Smooth muscle cell (in vitro differentiated cells): ENCODE results near the gene HOXA2. TPM values are rescaled to one million over a fixed set of nuclear protein-coding genes. Genes with fewer than 3 reads are reported as not detected.
A peak's percentile ranks its signal among the peaks of the same experiment; 100 is the strongest.

Experiments used
- DNase-seq: peaks from one replicate; lab custom pipeline; 2025; ENCODE audit not compliant: unreplicated experiment; lab: John Stamatoyannopoulos, UW
- H2AFZ ChIP-seq: fragments of 200-600 bp; sonication (generic); 2 replicates; pipeline ENCODE4 v1.6.0; 2016; ENCODE audit warnings: antibody characterized with exemption, low read depth, mild to moderate bottlenecking
- H3F3A ChIP-seq: fragments of 200-600 bp; sonication (generic); 2 replicates; pipeline ENCODE4 v1.6.0; 2017; ENCODE audit warnings: antibody characterized with exemption, low read depth
- H3K27ac ChIP-seq: fragments of 200-600 bp; sonication (generic); 2 replicates; pipeline ENCODE4 v1.5.1; 2016; ENCODE audit warnings: low read depth, mild to moderate bottlenecking
- H3K27me3 ChIP-seq: fragments of 200-600 bp; sonication (generic); 2 replicates; pipeline ENCODE4 v1.6.1; 2016; ENCODE audit warnings: low read depth, mild to moderate bottlenecking
- H3K36me3 ChIP-seq: fragments of 200-600 bp; sonication (generic); 2 replicates; pipeline ENCODE4 v1.5.1; 2016; ENCODE audit warnings: low read depth
- H3K4me1 ChIP-seq: fragments of 200-600 bp; sonication (generic); 2 replicates; pipeline ENCODE4 v1.5.1; 2016; ENCODE audit warnings: low read depth
- H3K4me2 ChIP-seq: fragments of 200-600 bp; sonication (generic); 2 replicates; pipeline ENCODE4 v1.6.0; 2016; ENCODE audit warnings: mild to moderate bottlenecking
- H3K4me3 ChIP-seq: fragments of 200-600 bp; sonication (generic); 2 replicates; pipeline ENCODE4 v1.5.1; 2016; ENCODE audit warnings: mild to moderate bottlenecking
- H3K79me2 ChIP-seq: fragments of 200-600 bp; sonication (generic); 2 replicates; pipeline ENCODE4 v1.6.0; 2016; ENCODE audit warnings: low read depth, mild to moderate bottlenecking
- H3K9ac ChIP-seq: fragments of 200-600 bp; sonication (generic); 2 replicates; pipeline ENCODE4 v1.6.0; 2016; ENCODE audit warnings: low read depth
- H3K9me3 ChIP-seq: fragments of 200-600 bp; sonication (generic); replicated peaks from 2 replicates; pipeline ENCODE4 v1.5.1; 2016; ENCODE audit warnings: low read depth
- H4K20me1 ChIP-seq: fragments of 200-600 bp; sonication (generic); 2 replicates; pipeline ENCODE4 v1.6.0; 2016; ENCODE audit warnings: low read depth
- CTCF ChIP-seq: fragments of 200-600 bp; sonication (generic); IDR thresholded peaks from 2 replicates; pipeline ENCODE4 v1.5.1; 2017; ENCODE audit warnings: borderline replicate concordance, mild to moderate bottlenecking, antibody characterized with exemption; ENCODE audit not compliant: insufficient read depth, poor library complexity, severe bottlenecking
- WGBS: methylation state at CpG from one replicate; pipeline ENCODE4 v1.1.7; 2016; ENCODE audit warnings: low lambda C conversion rate; 5-methylcytosine and 5-hydroxymethylcytosine counted together
- polyA plus RNA-seq: library from polyadenylated mRNA; unstranded; fragments of >200 nt; fragmentation: Nextera tagmentation; extraction: Ambion mirVana; gene quantifications from 2 replicates; pipeline ENCODE4 v1.2.1, GENCODE V29; 2016
- total RNA-seq: library from RNA; depleted of rRNA; stranded (reverse); fragments of >200 nt; gene quantifications from 2 replicates; pipeline ENCODE4 v1.2.3, GENCODE V29; 2014

HOXA2 gene
- total and polyA plus RNA-seq, 2 experiments from 2014 or later, result not detected

GRCh38 chr7:27138985-27139333 is 36.5 kb upstream of the HOXA2 start:
- no peaks in the 10 kb centered on the region for H3F3A ChIP-seq
- H3K9ac ChIP-seq, result no peak overlapping the region
- H3K36me3 ChIP-seq, result no peaks in the 10 kb centered on the region
- WGBS, result 10% methylated on average over 11 of the region's 11 CpGs
- no peaks in the 10 kb centered on the region for H3K79me2 ChIP-seq
- no peaks in the 10 kb centered on the region for H4K20me1 ChIP-seq
- H3K4me3 ChIP-seq, result peak overlapping the region; percentile 29
- no peak for DNase-seq
- H3K4me1 ChIP-seq, result peaks cover 7% of the 10 kb centered on the region
- no peak overlapping the region for H2AFZ ChIP-seq
- no peaks in the 10 kb centered on the region for H3K9me3 ChIP-seq
- no peak for TF ChIP-seq CTCF
- H3K27me3 ChIP-seq, result peaks cover 100% of the 10 kb centered on the region
- peak overlapping the region; percentile 83 for H3K4me2 ChIP-seq
- no peak overlapping the region for H3K27ac ChIP-seq

GRCh38 chr7:27138472-27138871 is 36.0 kb upstream of the HOXA2 start:
- no peak overlapping the region for H3K4me3 ChIP-seq
- H3K4me2 ChIP-seq, result no peak overlapping the region
- H3K27ac ChIP-seq, result no peak overlapping the region
- no peak for DNase-seq
- no peaks in the 10 kb centered on the region for H3F3A ChIP-seq
- no peak for TF ChIP-seq CTCF
- H4K20me1 ChIP-seq, result no peaks in the 10 kb centered on the region
- H3K36me3 ChIP-seq, result no peaks in the 10 kb centered on the region
- peaks cover 6% of the 10 kb centered on the region for H3K4me1 ChIP-seq
- H3K79me2 ChIP-seq, result no peaks in the 10 kb centered on the region
- H3K27me3 ChIP-seq, result peaks cover 100% of the 10 kb centered on the region
- H3K9me3 ChIP-seq, result no peaks in the 10 kb centered on the region
- H3K9ac ChIP-seq, result no peak overlapping the region
- 50% methylated on average over 1 of the region's 1 CpG for WGBS
- H2AFZ ChIP-seq, result no peak overlapping the region

GRCh38 chr7:27137640-27138315 is 35.3 kb upstream of the HOXA2 start:
- H3K4me2 ChIP-seq, result no peak overlapping the region
- H3K9me3 ChIP-seq, result no peaks in the 10 kb centered on the region
- no peak overlapping the region for H2AFZ ChIP-seq
- TF ChIP-seq CTCF, result no peak
- peaks cover 100% of the 10 kb centered on the region for H3K27me3 ChIP-seq
- no peaks in the 10 kb centered on the region for H3F3A ChIP-seq
- no peaks in the 10 kb centered on the region for H4K20me1 ChIP-seq
- no peak overlapping the region for H3K27ac ChIP-seq
- WGBS, result 60% methylated on average over 2 of the region's 2 CpGs
- no peak overlapping the region for H3K9ac ChIP-seq
- no peaks in the 10 kb centered on the region for H3K79me2 ChIP-seq
- no peak overlapping the region for H3K4me3 ChIP-seq
- no peak for DNase-seq
- H3K36me3 ChIP-seq, result no peaks in the 10 kb centered on the region
- H3K4me1 ChIP-seq, result no peaks in the 10 kb centered on the region

- no peak overlapping the region for H3K9ac ChIP-seq
- H3K79me2 ChIP-seq, result no peaks in the 10 kb centered on the region
- no peak for TF ChIP-seq CTCF
- no peak for DNase-seq
- no peak overlapping the region for H3K27ac ChIP-seq
- H2AFZ ChIP-seq, result no peak overlapping the region
- no peaks in the 10 kb centered on the region for H4K20me1 ChIP-seq
- H3K9me3 ChIP-seq, result no peaks in the 10 kb centered on the region
- H3K27me3 ChIP-seq, result peaks cover 100% of the 10 kb centered on the region
- no peaks in the 10 kb centered on the region for H3F3A ChIP-seq
- 29% methylated on average over 2 of the region's 2 CpGs for WGBS
- H3K4me1 ChIP-seq, result peaks cover 7% of the 10 kb centered on the region
- H3K4me3 ChIP-seq, result no peak overlapping the region
- H3K36me3 ChIP-seq, result no peaks in the 10 kb centered on the region
- H3K4me2 ChIP-seq, result no peak overlapping the region
Measured at GRCh38 chr7:27134392-27134791, 31.9 kb upstream of the HOXA2 start.
